GM18526 (cell line): ENCODE measurements around the gene MYL3.

Experiments used
- POLR2A ChIP-seq: IDR thresholded peaks from 3 replicates; pipeline ENCODE4 v1.6.1; 2011; ENCODE audit not compliant: insufficient read length; ENCODE audit errors: extremely low read depth

Gene MYL3

GRCh38 chr3:46865546-46865945, 2.3 kb upstream of the MYL3 start:
- no peak for TF ChIP-seq POLR2A

GRCh38 chr3:46865031-46865507, 1.8 kb upstream of the MYL3 start:
- TF ChIP-seq POLR2A, result no peak

GRCh38 chr3:46864061-46864881, 1.0 kb upstream of the MYL3 start:
- TF ChIP-seq POLR2A, result no peak

GRCh38 chr3:46862369-46863025, 747 bp downstream of the MYL3 start:
- TF ChIP-seq POLR2A, result no peak

- TF ChIP-seq POLR2A, result no peak
Observed at GRCh38 chr3:46861605-46862368, 1.5 kb downstream of the MYL3 start.

GRCh38 chr3:46860810-46861604, 2.2 kb downstream of the MYL3 start:
- no peak for TF ChIP-seq POLR2A

- no peak for TF ChIP-seq POLR2A
Observed at GRCh38 chr3:46860017-46860809, 3.0 kb downstream of the MYL3 start.

GRCh38 chr3:46859001-46859710, 4.1 kb downstream of the MYL3 start:
- TF ChIP-seq POLR2A, result no peak

- no peak for TF ChIP-seq POLR2A
Observed at GRCh38 chr3:46858456-46858855, 4.8 kb downstream of the MYL3 start.

GRCh38 chr3:46857485-46858341, 5.5 kb downstream of the MYL3 start:
- no peak for TF ChIP-seq POLR2A

- TF ChIP-seq POLR2A, result no peak
Observed at GRCh38 chr3:46856576-46857471, 6.4 kb downstream of the MYL3 start.

GRCh38 chr3:46854555-46854991, 8.7 kb downstream of the MYL3 start:
- no peak for TF ChIP-seq POLR2A
